NCI-H187 (cell line): ENCODE data around the gene FKBP4.
A peak's percentile ranks its signal among the peaks of the same experiment; 100 is the strongest.
"Not testable (repeated sequence)": the region's sequence is repeated elsewhere in the genome, so short reads cannot be mapped to it uniquely, and the experiment has no call there.

Source experiments
- DNase-seq, 2 experiments: peaks; one replicate each; lab custom pipeline; 2025; lab: John Stamatoyannopoulos, UW

Gene FKBP4

GRCh38 chr12:2794736-2795289, at the start of gene FKBP4:
FKBP4 (plus strand) TSS chr12:2794970; CDS start chr12:2795140, 170 bp downstream.
- DNase-seq, result peak; percentile 13 to 66

GRCh38 chr12:2745655-2746054, 49.1 kb upstream of the FKBP4 start:
- DNase-seq, result no peak

DNA sequence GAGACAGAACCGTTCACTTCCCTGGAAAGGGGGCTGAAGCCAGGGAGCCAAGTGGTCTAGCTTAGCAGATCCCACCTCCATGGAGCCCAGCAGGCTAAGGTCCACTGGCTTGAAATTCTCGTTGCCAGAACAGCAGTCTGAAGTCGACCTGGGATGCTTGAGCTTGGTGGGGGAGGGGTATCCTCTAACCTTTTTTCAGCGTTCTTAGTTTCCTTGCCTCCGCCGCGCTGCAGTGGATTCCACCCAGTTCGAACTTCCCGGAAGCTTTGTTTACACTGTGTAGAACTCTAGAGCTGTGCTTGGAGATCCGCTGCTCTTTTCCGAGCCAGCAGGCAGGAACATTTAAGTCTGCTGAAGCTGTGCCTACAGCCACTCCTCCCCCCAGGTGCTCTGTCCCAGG, 45.2 kb upstream of the FKBP4 start:
- no peak for DNase-seq

DNA sequence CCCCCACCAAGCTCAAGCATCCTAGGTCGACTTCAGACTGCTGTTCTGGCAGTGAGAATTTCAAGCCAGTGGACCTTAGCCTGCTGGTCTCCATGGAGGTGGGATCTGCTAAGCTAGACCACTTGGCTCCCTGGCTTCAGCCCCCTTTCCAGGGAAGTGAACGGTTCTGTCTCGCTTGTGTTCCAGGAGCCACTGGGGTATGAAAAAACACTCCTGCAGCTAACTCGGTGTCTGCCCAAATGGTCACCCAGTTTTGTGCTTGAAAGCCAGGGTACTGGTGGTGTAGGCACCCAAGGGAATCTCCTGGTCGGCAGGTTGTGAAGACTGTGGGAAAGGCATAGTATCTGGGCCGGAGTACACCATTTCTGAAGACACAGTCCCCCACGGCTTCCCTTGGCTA, 44.6 kb upstream of the FKBP4 start:
- DNase-seq, result no peak

DNA sequence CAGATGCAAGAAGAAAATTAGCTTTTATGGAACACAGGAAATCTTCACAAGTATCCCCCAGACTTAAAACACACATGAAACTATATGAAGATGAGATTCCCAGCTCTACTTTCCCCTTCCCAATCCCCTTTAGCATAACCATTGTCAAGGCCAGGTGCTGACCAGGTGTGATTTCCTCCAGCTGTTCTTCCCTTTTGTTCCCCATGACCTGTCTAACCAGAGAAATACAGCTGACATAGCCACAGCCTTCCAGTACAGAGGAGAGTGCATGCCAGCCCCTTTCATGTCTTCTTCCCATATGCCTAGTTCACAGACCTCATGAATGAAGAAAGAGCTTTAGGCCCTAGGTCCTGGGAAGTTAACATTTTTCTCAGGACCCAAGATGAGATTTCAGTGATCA, 43.5 kb upstream of the FKBP4 start:
- DNase-seq, result no peak

- no peak for DNase-seq
Measured at GRCh38 chr12:2751686-2752085, 43.1 kb upstream of the FKBP4 start.

GRCh38 chr12:2752676-2753371, 41.9 kb upstream of the FKBP4 start:
- no peak for DNase-seq

DNA sequence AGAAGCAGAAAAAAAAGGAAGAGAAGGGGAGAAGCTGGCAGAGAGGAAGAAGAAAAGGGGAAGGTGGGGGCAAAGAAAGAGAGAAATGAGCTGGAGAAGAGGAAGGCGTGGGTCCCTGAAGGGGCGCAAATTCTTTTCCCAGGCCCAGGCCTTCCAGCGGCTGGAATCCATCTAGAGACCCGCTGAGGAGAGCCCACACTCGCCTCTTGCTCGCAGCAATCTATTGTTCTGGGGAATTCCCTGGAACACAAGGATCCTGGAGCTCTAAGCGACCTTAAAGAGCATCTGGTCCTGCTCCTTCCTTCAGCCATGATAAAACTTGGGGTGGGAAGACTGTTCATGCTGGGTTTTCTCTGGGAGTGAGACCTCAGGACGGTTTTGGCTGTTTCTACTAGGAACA, 41.2 kb upstream of the FKBP4 start:
- DNase-seq, result no peak

DNA sequence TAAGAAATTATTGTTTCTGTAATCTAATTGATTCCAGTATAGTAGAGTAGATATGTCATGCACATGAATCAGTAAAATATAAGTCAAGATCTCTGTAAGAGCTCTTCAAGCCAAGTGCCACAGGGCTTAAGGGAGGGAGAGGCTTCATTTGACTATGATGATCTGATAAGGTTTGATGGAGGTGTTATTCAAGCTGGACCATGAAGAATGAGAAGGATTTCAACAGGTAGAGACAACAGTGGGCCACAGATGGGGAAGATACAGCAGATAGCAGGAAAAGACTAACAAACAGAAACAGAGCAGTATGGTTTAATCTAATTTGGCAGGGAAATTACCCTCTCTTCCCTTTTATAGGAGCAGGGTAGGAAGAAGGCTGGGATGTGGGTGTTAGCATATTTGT, 40.6 kb upstream of the FKBP4 start:
- no peak for DNase-seq

GRCh38 chr12:2756756-2757155, 38.0 kb upstream of the FKBP4 start:
- no peak for DNase-seq

DNA sequence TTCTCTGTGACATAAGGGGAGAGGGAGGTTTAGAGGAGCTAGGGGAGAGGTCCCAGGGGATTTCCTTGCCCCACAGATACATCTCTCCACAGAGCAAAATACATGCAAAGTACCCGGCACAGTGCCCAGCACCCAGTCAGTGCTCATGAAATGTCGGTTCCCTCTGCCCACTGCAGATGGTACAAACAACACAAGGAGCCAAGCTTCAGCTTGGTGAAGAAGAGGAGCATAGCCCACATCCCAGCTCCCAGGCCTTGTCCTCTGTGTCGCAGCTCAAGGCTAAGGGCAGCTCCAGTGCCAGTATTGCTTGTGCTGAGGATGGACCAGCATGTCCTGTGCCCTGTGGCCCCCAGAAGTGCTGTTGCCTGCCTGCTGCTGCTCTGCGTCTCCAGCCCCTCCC, 35.0 kb upstream of the FKBP4 start:
- no peak for DNase-seq

DNA sequence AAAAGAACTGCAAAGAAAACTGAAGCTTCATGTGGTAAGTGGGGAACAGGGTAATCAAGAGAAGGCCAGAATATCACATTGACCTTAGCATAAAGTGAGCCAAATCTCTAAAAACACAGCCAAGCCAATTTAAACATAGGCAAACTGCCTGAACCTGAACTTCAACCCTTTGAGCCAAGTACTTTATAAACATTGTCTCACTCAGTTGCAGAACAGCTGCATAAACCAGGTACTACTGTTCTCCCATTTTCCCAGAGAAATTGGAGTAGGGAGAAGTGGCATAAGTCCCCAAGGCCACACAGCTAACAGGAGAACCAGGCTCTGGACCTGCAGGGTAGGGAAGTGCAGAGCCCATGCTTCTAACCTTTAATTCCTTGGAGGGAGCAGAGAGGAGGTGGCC, 30.4 kb upstream of the FKBP4 start:
- DNase-seq, result no peak

DNA sequence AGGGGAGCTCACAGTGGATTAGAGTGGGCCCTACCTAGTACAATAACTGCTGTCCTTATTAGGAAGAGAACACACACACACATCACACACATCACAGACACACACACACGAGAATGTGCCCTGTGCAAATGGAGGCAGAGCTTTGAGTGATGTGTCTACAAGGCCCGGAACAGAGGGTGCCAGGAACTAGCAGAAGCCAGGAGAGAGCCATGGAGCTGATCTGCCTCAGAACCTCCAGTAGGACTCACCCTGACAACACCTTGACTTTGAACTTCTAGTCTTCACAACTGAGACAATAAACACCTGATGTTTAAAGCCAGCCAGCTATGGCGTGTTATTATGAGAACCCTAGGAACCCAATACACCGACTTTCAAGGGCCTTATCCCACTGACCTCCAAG, 29.7 kb upstream of the FKBP4 start:
- DNase-seq, result no peak

DNA sequence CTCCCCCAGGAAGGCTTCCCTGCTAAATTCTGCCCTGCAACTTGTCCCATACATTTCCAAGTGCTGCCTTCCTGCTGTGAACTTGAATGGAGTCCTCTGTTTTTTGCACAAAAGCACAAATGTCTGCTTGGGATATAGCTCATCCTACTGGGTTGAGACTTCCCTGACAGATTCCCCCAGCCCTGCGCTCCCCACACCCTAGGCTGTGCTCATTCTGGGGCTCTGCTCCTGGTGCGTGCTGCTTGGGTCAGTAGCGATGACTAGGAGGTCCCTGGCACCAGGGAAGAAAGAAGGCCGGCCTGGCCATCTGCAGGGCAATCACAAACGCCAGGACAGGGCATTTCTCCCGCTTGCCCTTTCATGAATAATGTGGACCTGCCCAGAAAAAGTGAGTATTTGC, 29.2 kb upstream of the FKBP4 start:
- no peak for DNase-seq

DNA sequence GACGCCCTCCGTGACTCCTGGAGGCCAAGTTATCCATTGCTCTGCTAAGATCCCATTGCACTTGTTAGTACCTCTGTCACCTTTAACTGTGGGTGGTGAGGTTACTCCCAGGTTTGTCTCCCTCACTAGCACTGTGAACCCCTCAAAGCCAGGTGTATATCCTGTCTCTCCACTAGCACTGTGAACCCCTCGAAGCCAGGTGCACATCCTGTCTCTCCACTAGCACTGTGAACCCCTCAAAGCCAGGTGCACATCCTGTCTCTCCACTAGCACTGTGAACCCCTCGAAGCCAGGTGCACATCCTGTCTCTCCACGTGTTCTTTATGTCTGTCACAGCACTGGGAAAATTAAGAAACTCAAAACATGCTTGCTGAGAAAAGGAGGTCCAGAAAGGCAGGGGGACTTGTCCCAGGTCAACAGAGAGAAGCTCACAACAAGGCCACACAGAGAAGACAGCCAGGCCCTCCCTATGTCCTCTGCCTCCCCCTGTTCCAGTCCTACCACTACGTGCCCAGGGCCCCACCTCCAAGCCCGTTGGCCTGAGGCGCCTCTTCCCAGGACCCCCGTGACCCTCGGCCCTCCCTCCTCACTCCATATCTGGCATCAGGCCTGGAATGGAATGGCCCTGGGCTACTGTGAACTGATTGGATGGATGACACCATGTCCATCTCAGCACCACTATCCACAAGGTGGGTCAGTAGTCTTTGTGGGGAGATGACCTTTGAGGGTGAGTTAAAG, 26.4 kb upstream of the FKBP4 start:
- DNase-seq, result no peak

- no peak for DNase-seq
Measured at GRCh38 chr12:2769866-2770533, 24.8 kb upstream of the FKBP4 start.

- not testable (repeated sequence) for DNase-seq
Measured at GRCh38 chr12:2770544-2770943, 24.2 kb upstream of the FKBP4 start.

DNA sequence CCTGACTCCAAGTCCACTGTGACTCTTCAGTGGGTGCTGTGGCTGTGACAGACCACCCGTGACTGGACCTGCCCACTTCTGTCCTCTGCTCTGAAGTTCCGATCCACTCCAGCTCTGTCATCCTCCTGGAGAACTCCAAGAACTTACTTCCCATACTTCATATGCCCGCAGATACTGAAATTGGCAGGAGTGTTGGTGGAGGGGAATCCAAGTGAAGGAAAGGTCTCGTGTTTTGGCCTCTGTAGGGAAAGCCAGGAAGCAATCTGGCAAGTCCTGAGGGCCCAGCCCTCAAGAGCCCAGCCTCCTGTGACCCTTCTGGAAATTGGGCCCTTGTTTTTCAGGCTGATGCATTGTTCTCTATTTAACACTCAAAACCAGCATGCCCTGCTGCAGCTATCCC, 22.4 kb upstream of the FKBP4 start:
- DNase-seq, result no peak

DNA sequence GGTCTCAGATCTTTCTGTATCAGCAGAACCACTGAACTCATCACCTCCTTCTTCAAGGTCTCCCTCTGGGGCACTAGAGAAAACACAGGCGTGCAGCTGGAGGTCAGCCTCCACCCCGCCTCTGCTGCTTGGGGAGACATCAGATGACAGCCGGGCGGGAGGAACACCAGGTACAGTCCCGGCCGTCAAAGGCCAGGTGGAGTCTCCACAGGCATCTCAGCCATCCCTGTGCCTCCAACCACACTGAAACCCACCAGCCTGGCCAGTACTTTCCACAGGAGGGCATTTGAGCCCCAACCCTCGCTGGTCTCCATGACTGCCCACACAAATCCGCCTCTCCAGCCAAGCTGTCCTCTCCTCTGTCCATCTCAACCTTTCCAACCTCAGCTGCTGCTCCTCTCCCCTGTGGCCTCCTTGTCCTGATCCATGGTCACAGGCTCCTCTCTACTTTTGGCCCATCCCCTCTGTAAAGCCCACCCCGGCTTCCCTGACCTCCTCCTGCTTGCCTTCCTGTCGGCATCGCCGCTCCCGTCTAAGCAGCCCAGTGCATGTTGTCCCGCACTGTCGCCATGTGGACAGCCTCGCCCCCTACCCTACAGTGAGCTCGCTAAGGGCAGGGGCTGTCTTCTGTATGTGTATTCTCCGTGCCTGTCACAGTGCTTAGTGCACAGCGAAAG, 21.4 kb upstream of the FKBP4 start:
- DNase-seq, result no peak

DNA sequence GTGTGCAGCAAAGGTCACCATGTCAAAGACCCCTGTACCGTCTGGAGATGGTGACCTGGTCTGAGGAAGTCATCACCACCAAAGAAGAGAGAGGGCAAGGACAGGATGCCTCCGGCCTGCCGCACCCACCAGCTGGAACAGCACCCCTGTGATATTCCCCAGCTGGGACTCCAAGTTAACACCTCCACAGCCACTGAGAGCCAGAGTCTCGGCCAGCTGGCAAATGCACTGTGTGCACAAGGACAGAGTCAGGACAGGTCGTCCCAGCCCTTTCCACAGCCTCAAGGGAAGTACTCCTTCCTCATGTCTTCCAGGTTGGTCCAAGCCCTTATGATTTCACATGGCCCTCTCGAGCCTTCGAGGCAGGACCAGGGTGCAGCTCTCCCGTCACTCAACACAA, 19.3 kb upstream of the FKBP4 start:
- DNase-seq, result no peak

DNA sequence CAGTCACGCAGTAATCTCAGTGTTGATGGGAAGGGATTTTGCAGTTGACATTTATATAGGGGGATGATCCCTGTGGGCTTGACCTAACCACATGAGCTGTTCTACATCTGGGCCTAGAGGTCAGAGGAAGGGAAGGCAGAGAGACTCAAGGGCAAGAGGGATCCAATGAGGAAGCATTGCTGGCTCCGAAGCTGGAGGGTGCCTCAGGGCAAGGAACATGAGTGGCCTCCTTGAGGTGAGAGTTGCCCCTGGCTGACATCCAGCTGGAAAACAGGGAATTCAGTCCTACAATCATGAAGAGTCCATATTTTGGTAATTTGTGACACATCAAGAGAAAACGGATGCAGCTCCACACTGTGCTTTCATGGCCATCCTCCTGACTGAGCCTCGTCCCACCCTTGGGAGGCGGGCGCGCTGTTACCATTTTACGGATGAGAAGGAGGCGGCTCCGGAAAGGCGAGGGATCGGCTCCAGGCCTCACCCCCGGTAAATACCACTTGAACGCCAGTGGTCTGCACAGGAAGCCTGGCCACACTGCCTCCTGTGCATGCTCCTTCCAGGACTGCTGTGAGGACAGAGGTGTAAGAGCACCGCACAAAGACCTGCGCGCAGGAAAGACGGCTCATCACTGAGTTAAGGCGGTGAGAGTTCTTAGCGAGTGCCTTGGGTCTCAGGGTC, 18.5 kb upstream of the FKBP4 start:
- no peak for DNase-seq

- no peak for DNase-seq
Measured at GRCh38 chr12:2779281-2779680, 15.5 kb upstream of the FKBP4 start.
